Endothelial cell (in vitro differentiated cells): ENCODE measurements around the gene TBC1D8. TPM values are rescaled to one million over a fixed set of nuclear protein-coding genes. Genes with fewer than 3 reads are reported as not detected.

ENCODE experiments used
- DNase-seq: peaks from one replicate; pipeline ENCODE4 v3.0.0; 2021; ENCODE audit warnings: low spot score
- H3K27ac Mint-ChIP-seq: one replicate; pipeline ENCODE4 v1.8.0; 2021; ENCODE audit warnings: mixed read lengths, inconsistent platforms; ENCODE audit not compliant: unreplicated experiment
- H3K27me3 Mint-ChIP-seq: one replicate; pipeline ENCODE4 v1.8.0; 2021; ENCODE audit warnings: mild to moderate bottlenecking, moderate library complexity, mixed read lengths, inconsistent platforms; ENCODE audit not compliant: unreplicated experiment
- H3K36me3 Mint-ChIP-seq: one replicate; pipeline ENCODE4 v1.8.0; 2021; ENCODE audit warnings: mild to moderate bottlenecking, low read depth, mixed read lengths, inconsistent platforms; ENCODE audit not compliant: unreplicated experiment
- H3K4me1 Mint-ChIP-seq: one replicate; pipeline ENCODE4 v1.8.0; 2021; ENCODE audit warnings: mild to moderate bottlenecking, mixed read lengths, inconsistent platforms; ENCODE audit not compliant: unreplicated experiment
- H3K4me3 Mint-ChIP-seq: one replicate; pipeline ENCODE4 v1.8.0; 2021; ENCODE audit warnings: mild to moderate bottlenecking, mixed read lengths, inconsistent platforms; ENCODE audit not compliant: unreplicated experiment
- H3K9me3 Mint-ChIP-seq: one replicate; pipeline ENCODE4 v1.8.0; 2021; ENCODE audit warnings: mixed read lengths, inconsistent platforms; ENCODE audit not compliant: unreplicated experiment
- total RNA-seq: library from RNA; stranded (reverse); fragmentation: NEBNext Ultra II Directional; extraction: Animal tissue kit (Norgen Biotek cat#: 25700); gene quantifications from one replicate; pipeline ENCODE4 v1.2.1, GENCODE V29; 2021; ENCODE audit not compliant: unreplicated experiment
- TF ChIP-seq, protein P1 (sequence below): fragments of 200-600 bp; sonication (generic); IDR thresholded peaks from one replicate; pipeline ENCODE4 v1.5.0; 2021; ENCODE audit warnings: antibody characterized with exemption; ENCODE audit not compliant: unreplicated experiment

Gene TBC1D8
- total RNA-seq, 1 donor from 2014 or later = 27.5 TPM

DNA sequence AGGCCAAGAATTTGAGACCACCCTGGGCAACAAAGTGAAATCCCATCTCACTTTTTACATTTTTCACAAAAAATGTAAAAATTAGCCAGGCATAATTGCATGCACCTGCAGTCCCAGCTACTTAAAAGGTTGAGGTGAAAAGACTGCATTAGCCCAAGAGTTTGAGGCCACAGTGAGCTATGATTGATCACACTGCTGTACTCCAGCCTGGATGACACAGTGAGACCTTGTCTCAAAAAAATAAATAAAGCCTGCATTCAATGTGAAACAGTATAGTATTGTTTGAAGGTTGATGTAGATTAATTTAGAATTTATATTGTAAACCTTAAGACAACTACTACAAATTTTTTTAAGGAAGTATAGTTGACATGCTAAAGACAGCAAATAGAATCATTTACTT lies 53.5 kb downstream of the TBC1D8 start:
- no peak overlapping the region for H3K27ac Mint-ChIP-seq
- H3K4me3 Mint-ChIP-seq = no peak overlapping the region
- H3K9me3 Mint-ChIP-seq = no peaks in the 10 kb centered on the region
- no peaks in the 10 kb centered on the region for H3K4me1 Mint-ChIP-seq
- no peaks in the 10 kb centered on the region for H3K36me3 Mint-ChIP-seq
- DNase-seq = no peak
- H3K27me3 Mint-ChIP-seq = peaks cover 1% of the 10 kb centered on the region
- TF ChIP-seq, protein P1, sequence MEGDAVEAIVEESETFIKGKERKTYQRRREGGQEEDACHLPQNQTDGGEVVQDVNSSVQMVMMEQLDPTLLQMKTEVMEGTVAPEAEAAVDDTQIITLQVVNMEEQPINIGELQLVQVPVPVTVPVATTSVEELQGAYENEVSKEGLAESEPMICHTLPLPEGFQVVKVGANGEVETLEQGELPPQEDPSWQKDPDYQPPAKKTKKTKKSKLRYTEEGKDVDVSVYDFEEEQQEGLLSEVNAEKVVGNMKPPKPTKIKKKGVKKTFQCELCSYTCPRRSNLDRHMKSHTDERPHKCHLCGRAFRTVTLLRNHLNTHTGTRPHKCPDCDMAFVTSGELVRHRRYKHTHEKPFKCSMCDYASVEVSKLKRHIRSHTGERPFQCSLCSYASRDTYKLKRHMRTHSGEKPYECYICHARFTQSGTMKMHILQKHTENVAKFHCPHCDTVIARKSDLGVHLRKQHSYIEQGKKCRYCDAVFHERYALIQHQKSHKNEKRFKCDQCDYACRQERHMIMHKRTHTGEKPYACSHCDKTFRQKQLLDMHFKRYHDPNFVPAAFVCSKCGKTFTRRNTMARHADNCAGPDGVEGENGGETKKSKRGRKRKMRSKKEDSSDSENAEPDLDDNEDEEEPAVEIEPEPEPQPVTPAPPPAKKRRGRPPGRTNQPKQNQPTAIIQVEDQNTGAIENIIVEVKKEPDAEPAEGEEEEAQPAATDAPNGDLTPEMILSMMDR = no peak

GRCh38 chr2:101096619-101097142 lies 54.5 kb downstream of the TBC1D8 start:
- H3K36me3 Mint-ChIP-seq = no peaks in the 10 kb centered on the region
- H3K9me3 Mint-ChIP-seq = no peaks in the 10 kb centered on the region

DNA sequence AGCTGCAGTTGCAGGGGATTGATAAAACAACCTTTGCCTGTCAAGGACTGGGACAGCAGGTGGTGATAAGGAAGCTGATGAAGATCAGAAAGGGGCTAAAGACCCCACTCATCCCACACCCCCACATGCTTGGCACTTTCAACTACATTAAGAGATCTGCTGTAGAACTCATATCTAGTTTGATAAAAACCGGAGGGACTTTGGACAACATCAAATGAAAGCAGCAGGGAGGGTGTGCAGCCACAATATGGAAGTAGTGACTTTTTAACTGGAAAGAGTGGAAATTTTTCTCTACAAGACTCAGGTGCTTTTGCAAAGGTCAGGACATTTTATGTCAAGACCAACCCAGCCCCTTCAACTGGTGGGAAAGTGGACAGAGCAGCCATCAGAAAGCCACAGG lies 56.8 kb downstream of the TBC1D8 start:
- Mint-ChIP-seq H3K4me3 (no peak overlapping the region), H3K27ac (no peak overlapping the region)
- TF ChIP-seq, protein P1 = no peak

More at GRCh38 chr2:101096619-101097142, 54.5 kb downstream of the TBC1D8 start:
- H3K4me1 Mint-ChIP-seq = no peaks in the 10 kb centered on the region
- no peak for DNase-seq
- no peak overlapping the region for H3K4me3 Mint-ChIP-seq
- no peak overlapping the region for H3K27ac Mint-ChIP-seq
- TF ChIP-seq, protein P1 = no peak
- peaks cover 1% of the 10 kb centered on the region for H3K27me3 Mint-ChIP-seq

DNA sequence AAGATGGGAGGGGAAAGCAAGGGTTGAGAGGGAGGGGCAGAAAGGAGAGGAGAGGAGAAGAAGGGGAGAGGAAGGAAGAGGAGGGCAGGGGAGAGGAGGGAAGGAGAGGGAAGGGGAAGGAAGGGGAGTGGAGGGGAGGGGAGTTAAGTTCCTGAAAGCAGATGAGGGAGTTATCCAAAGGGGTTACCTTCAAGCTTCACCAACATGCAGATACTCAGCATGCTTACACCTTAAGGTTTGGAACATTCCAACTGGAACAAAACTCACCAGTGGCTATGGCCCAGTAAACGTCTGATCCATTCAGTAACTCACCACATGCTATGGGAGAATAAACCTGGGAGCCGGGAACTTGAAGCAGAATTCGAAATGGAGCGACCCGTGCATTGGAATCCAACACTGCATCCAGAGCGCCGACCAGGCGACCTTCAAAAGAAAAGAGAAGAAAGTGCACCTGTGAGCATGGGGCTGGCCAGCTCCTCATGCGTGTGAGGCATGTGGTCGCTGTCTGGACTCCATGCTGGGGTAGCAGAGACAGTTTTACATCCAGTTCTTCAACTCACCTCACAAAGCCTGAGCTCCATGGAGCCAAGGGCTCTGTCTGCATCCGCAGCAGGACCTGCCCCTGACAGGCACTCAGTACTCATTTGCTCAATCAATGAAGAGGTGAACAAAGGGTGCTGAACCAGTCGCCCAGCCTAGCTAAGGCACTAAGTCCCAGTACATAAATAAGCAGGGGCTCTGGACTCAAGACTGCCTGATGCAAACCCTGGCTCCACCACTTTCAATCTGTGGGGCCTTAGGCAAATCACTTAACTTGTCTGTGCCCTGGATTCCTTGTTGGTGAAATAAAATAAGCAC lies 61.0 kb downstream of the TBC1D8 start:
- TF ChIP-seq, protein P1 = no peak
- no peak overlapping the region for H3K27ac Mint-ChIP-seq
- DNase-seq = no peak
- no peaks in the 10 kb centered on the region for H3K36me3 Mint-ChIP-seq
- H3K27me3 Mint-ChIP-seq = peaks cover 1% of the 10 kb centered on the region
- peaks cover 3% of the 10 kb centered on the region for H3K4me1 Mint-ChIP-seq
- no peaks in the 10 kb centered on the region for H3K9me3 Mint-ChIP-seq
- H3K4me3 Mint-ChIP-seq = no peak overlapping the region

More for the DNA sequence above, 56.8 kb downstream of the TBC1D8 start:
- Mint-ChIP-seq H3K36me3 (no peaks in the 10 kb centered on the region), H3K4me1 (peaks cover 3% of the 10 kb centered on the region), H3K9me3 (no peaks in the 10 kb centered on the region), H3K27me3 (peaks cover 1% of the 10 kb centered on the region)
- no peak for DNase-seq

DNA sequence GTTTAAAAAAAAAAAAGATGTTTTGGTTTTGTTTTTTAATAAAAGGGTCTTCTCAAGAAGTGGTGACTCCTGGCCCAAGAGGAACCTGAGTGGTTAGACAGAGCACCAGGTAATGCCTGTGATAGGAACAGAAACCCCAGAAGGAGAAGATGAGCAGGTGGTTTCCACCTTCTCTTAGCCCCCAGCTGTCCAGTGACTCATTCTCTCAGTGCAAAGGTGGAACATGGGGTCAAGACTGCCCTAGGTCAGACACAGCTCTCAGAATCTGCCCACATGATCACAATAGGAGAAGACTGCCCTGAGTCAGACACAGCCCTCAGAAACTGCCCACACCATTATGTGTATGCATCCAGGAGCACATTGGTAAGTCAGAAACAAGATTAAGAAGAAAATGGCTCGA lies 61.8 kb downstream of the TBC1D8 start:
- no peak overlapping the region for H3K27ac Mint-ChIP-seq
- TF ChIP-seq, protein P1 = no peak

More for the DNA sequence above, 61.8 kb downstream of the TBC1D8 start:
- Mint-ChIP-seq H3K36me3 (no peaks in the 10 kb centered on the region), H3K4me3 (peak overlapping the region; percentile 31), H3K27me3 (peaks cover under 1% of the 10 kb centered on the region), H3K4me1 (peaks cover 3% of the 10 kb centered on the region), H3K9me3 (no peaks in the 10 kb centered on the region)
- no peak for DNase-seq
